Measurements from ENCODE around the gene MAFB. TPM values are rescaled to one million over a fixed set of nuclear protein-coding genes. Genes with fewer than 3 reads are reported as not detected.

Gene MAFB
- total RNA-seq, 1 experiment from 2014 or later: 15.9 TPM

DNA sequence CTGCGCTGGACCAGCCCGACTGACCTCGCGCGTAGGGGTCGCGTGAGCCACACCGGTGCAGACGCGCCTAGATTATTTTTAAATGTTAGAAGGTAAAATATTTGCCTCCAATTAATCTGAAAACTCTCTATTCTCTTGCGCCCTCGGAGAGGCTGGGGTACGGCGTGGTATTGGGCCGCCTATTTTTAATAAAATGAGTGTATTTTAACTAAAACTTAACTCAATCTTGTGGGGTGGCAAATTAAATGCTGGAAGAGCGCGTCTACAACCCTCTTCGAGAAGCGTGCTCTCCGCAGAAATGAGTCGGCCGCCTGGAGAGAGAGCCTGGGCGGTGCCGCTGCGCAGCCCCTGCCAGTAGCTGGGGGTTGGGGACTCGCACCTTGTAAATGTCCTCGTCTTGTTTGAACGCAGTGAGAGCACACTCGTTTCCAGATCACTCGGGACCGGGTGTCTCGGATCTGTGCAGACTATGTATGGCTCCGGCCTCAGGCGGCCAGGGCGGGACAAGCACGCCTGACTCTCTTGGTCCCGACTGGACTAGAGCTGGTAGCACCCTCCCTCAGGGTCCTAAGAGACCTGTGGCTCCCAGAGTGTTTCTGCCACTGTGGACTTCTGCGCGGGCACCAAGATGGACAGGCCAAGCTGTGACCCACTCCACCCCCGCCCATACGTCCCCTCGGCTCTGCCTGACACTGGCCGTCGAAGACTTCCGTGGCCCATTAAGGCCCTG lies 2.0 kb upstream of the MAFB start:
- H3K4me1 Mint-ChIP-seq (ENCODE audit: insufficient read depth, unreplicated experiment): no peaks in the 10 kb centered on the region
- DNase-seq (ENCODE audit: unreplicated experiment): no peak
- ChIA-PET POLR2A (interaction anchor here (1.0 to 4.3 kb wide), 3 partner anchors 12 to 412 kb away, joined by 4 to 105 read pairs (median 4); no protein-coding TSS in a partner anchor), CTCF (interaction anchor here (0.6 to 6.5 kb wide), 29 partner anchors 10 to 1642 kb away, joined by 3 to 83 read pairs (median 4); no protein-coding TSS in a partner anchor)
- H3K4me3 Mint-ChIP-seq (ENCODE audit: unreplicated experiment): no peak overlapping the region
- H3K36me3 Mint-ChIP-seq (ENCODE audit: insufficient read depth, unreplicated experiment): peaks cover 34% of the 10 kb centered on the region
- no peak for TF ChIP-seq CTCF (IDR thresholded peaks at IDR 0.05; ENCODE audit: unreplicated experiment)
- intact Hi-C loops (cut with micrococcal nuclease): loop anchor here (1.0 to 5.0 kb wide), 4 partner anchors 126 to 1424 kb away; no protein-coding TSS in a partner anchor
- H3K27me3 Mint-ChIP-seq (ENCODE audit: insufficient read depth, unreplicated experiment): no peaks in the 10 kb centered on the region
- no peaks in the 10 kb centered on the region for H3K9me3 Mint-ChIP-seq (ENCODE audit: unreplicated experiment)
- no peak overlapping the region for H3K27ac Mint-ChIP-seq (ENCODE audit: low read depth, unreplicated experiment)
- BruUV-seq (replicated peaks): no TSS peak

- no peak overlapping the region for H3K27ac Mint-ChIP-seq (ENCODE audit: low read depth, unreplicated experiment)
- H3K4me1 Mint-ChIP-seq (ENCODE audit: insufficient read depth, unreplicated experiment): no peaks in the 10 kb centered on the region
- H3K36me3 Mint-ChIP-seq (ENCODE audit: insufficient read depth, unreplicated experiment): peaks cover 42% of the 10 kb centered on the region
- no peaks in the 10 kb centered on the region for H3K27me3 Mint-ChIP-seq (ENCODE audit: insufficient read depth, unreplicated experiment)
- H3K9me3 Mint-ChIP-seq (ENCODE audit: unreplicated experiment): no peaks in the 10 kb centered on the region
- ChIA-PET POLR2A (interaction anchor here (0.7 to 7.2 kb wide), 32 partner anchors 12 to 1473 kb away, joined by 3 to 114 read pairs (median 8); no protein-coding TSS in a partner anchor), CTCF (interaction anchor here (0.5 to 6.5 kb wide), 74 partner anchors 10 to 1641 kb away, joined by 3 to 83 read pairs (median 4); no protein-coding TSS in a partner anchor)
- peak overlapping the region; percentile 81 for H3K4me3 Mint-ChIP-seq (ENCODE audit: unreplicated experiment)
- TF ChIP-seq CTCF (IDR thresholded peaks at IDR 0.05; ENCODE audit: unreplicated experiment): peak; percentile 95
- intact Hi-C loops (cut with micrococcal nuclease): loop anchor here (1.0 to 10.0 kb wide), 11 partner anchors 89 to 1577 kb away; no protein-coding TSS in a partner anchor
- DNase-seq (ENCODE audit: unreplicated experiment): peak; percentile 92
- BruUV-seq (replicated peaks): no TSS peak
Observed at GRCh38 chr20:40689943-40690835, 1.2 kb upstream of the MAFB start.

DNA sequence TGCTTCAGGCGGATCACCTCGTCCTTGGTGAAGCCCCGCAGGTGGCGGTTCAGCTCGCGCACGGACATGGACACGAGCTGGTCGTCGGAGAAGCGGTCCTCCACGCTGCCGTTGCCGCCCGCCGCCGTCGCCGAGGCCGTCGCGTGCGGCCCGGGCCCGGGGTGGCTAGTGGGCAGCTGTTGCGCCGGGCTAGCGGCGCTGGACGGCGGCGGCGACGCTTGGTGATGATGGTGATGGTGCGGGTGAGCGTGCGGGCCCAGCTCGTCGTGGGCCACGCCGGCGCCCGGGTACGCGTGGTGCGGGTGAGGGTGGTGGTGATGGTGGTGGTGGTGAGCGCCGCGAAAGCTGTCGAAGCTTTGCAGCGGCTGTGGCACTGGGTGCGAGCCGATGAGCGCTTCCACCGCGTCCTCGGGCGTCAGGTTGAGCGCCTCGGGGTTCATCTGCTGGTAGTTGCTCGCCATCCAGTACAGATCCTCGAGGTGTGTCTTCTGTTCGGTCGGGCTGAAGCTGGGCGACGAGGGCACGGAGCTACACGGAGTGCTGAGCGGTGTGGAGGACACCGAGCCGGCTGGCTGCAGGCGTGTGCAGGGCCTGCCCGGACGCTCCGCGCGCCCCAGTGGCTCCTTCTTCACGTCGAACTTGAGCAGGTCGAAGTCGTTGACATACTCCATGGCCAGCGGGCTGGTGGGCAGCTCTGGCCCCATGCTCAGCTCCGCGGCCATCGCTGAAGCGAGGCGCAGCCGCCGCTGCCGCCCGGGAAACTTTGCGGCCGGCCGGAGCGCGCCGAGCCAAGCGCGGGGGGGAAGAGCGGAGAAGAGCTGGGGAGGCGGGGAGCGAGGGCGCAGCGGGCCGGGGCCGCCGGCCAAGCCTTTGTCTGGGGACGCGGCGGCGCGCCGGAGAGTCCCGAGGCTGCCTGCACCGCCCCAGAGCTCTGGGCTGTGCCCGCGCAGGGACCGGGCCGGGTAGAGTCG lies 622 bp downstream of the MAFB start:
- Mint-ChIP-seq H3K4me1 (ENCODE audit: insufficient read depth, unreplicated experiment) (peaks cover 11% of the 10 kb centered on the region), H3K27ac (ENCODE audit: low read depth, unreplicated experiment) (peak overlapping the region; percentile 40), H3K9me3 (ENCODE audit: unreplicated experiment) (no peaks in the 10 kb centered on the region), H3K36me3 (ENCODE audit: insufficient read depth, unreplicated experiment) (peaks cover 60% of the 10 kb centered on the region), H3K27me3 (ENCODE audit: insufficient read depth, unreplicated experiment) (no peaks in the 10 kb centered on the region), H3K4me3 (ENCODE audit: unreplicated experiment) (peak overlapping the region; percentile 81)
- ChIA-PET POLR2A (interaction anchor here (0.6 to 7.2 kb wide), 77 partner anchors 8 to 1499 kb away, joined by 3 to 114 read pairs (median 4); no protein-coding TSS in a partner anchor), CTCF (interaction anchor here (0.5 to 6.5 kb wide), 65 partner anchors 7 to 1640 kb away, joined by 3 to 83 read pairs (median 4); partner anchors contain the start of gene LPIN3)
- BruUV-seq (replicated peaks): TSS peak; percentile 30
- no peak for TF ChIP-seq CTCF (IDR thresholded peaks at IDR 0.05; ENCODE audit: unreplicated experiment)
- peak; percentile 38 for DNase-seq (ENCODE audit: unreplicated experiment)
- intact Hi-C loops (cut with micrococcal nuclease): loop anchor here (1.0 to 10.0 kb wide), 7 partner anchors 88 to 1576 kb away; no protein-coding TSS in a partner anchor
